Activated CD8-positive, alpha-beta T cell treated with anti-CD3 and anti-CD28 coated beads for 36 hours (primary cell): ENCODE results near the gene APAF1. TPM values are rescaled to one million over a fixed set of nuclear protein-coding genes. Genes with fewer than 3 reads are reported as not detected.

Experiments
- ATAC-seq: fragments of 200-7000 bp; cut with Tn5 transposase; one replicate; pipeline ENCODE4 v1.10.0; 2021; ENCODE audit warnings: mild to moderate bottlenecking, moderate library complexity
- CTCF ChIA-PET: fragments of 350-600 bp; sonication (Branson Sonifier 250); formaldehyde crosslinking; loops from one replicate; lab custom pipeline; 2021; ENCODE audit warnings: antibody characterized with exemption; lab: Charles Lee
- POLR2A ChIA-PET: fragments of 350-600 bp; sonication (Branson Sonifier 250); formaldehyde crosslinking; loops from one replicate; lab custom pipeline; 2021; ENCODE audit warnings: antibody characterized with exemption; lab: Charles Lee
- DNase-seq: peaks from one replicate; pipeline ENCODE4 v3.0.0-alpha.2; 2020
- H3K27ac Mint-ChIP-seq: one replicate; pipeline ENCODE4 v1.8.0; 2021; ENCODE audit warnings: mild to moderate bottlenecking, mixed read lengths
- H3K27me3 Mint-ChIP-seq: one replicate; pipeline ENCODE4 v1.8.0; 2021; ENCODE audit warnings: mixed read lengths
- H3K36me3 Mint-ChIP-seq: one replicate; pipeline ENCODE4 v1.8.0; 2021; ENCODE audit warnings: low read depth, mixed read lengths
- H3K4me1 Mint-ChIP-seq: one replicate; pipeline ENCODE4 v1.8.0; 2021; ENCODE audit warnings: low read depth, mixed read lengths
- H3K4me3 Mint-ChIP-seq: one replicate; pipeline ENCODE4 v1.8.0; 2021; ENCODE audit warnings: mild to moderate bottlenecking, moderate library complexity, mixed read lengths
- H3K9me3 Mint-ChIP-seq: one replicate; pipeline ENCODE4 v1.8.0; 2021; ENCODE audit warnings: mixed read lengths
- CTCF ChIP-seq: fragments of 200-600 bp; IDR thresholded peaks from one replicate; pipeline ENCODE4 v1.8.0; 2022; ENCODE audit warnings: antibody characterized with exemption, mild to moderate bottlenecking
- intact Hi-C: fragments of 100-400 bp; cut with micrococcal nuclease; formaldehyde crosslinking; loops from one replicate; pipeline ENCODE4 v1.10.0; 2022
- total RNA-seq, 2 experiments: library from RNA; stranded (reverse); gene quantifications; one replicate each; pipeline ENCODE4 v1.2.3, GENCODE V29; 2021

APAF1 gene
- total RNA-seq, 2 experiments from 2014 or later: 14.3 to 17.9 TPM

- ATAC-seq (no peak), DNase-seq (no peak)
- H3K4me3 Mint-ChIP-seq: no peak overlapping the region
- no peaks in the 10 kb centered on the region for H3K36me3 Mint-ChIP-seq
- no peak overlapping the region for H3K27ac Mint-ChIP-seq
- POLR2A ChIA-PET: no interaction called here
- no peaks in the 10 kb centered on the region for H3K9me3 Mint-ChIP-seq
- CTCF ChIA-PET: no interaction called here
- no peak for TF ChIP-seq CTCF
- H3K27me3 Mint-ChIP-seq: no peaks in the 10 kb centered on the region
- H3K4me1 Mint-ChIP-seq: peaks cover 3% of the 10 kb centered on the region
- intact Hi-C loops: no loop called here
Observed at GRCh38 chr12:98757455-98757854, 112.4 kb downstream of the APAF1 start.

- Mint-ChIP-seq H3K9me3 (no peaks in the 10 kb centered on the region), H3K4me1 (peaks cover 3% of the 10 kb centered on the region), H3K4me3 (no peak overlapping the region), H3K27ac (no peak overlapping the region), H3K27me3 (no peaks in the 10 kb centered on the region), H3K36me3 (no peaks in the 10 kb centered on the region)
- DNase-seq: no peak
- ChIA-PET CTCF (no interaction called here), POLR2A (no interaction called here)
- ATAC-seq: no peak
- no peak for TF ChIP-seq CTCF
- intact Hi-C loops: no loop called here
Observed at GRCh38 chr12:98758331-98758730, 113.2 kb downstream of the APAF1 start.

- ChIA-PET CTCF (no interaction called here), POLR2A (interaction anchor here (0.8 kb wide), 1 partner anchor 621 kb away, joined by 3 read pairs; no protein-coding TSS in a partner anchor)
- H3K4me3 Mint-ChIP-seq: no peak overlapping the region
- no peak overlapping the region for H3K27ac Mint-ChIP-seq
- no peak for TF ChIP-seq CTCF
- intact Hi-C loops: no loop called here
- no peaks in the 10 kb centered on the region for H3K4me1 Mint-ChIP-seq
- ATAC-seq: no peak
- no peak for DNase-seq
- H3K27me3 Mint-ChIP-seq: no peaks in the 10 kb centered on the region
- no peaks in the 10 kb centered on the region for H3K36me3 Mint-ChIP-seq
- H3K9me3 Mint-ChIP-seq: no peaks in the 10 kb centered on the region
Observed at GRCh38 chr12:98763656-98764055, 118.6 kb downstream of the APAF1 start.

GRCh38 chr12:98767248-98767647 is 122.2 kb downstream of the APAF1 start:
- no peaks in the 10 kb centered on the region for H3K27me3 Mint-ChIP-seq
- H3K27ac Mint-ChIP-seq: no peak overlapping the region
- CTCF ChIA-PET: no interaction called here
- intact Hi-C loops: no loop called here
- TF ChIP-seq CTCF: no peak
- peaks cover 2% of the 10 kb centered on the region for H3K9me3 Mint-ChIP-seq
- peaks cover 2% of the 10 kb centered on the region for H3K4me1 Mint-ChIP-seq
- H3K36me3 Mint-ChIP-seq: no peaks in the 10 kb centered on the region
- POLR2A ChIA-PET: no interaction called here
- ATAC-seq (no peak), DNase-seq (no peak)
- H3K4me3 Mint-ChIP-seq: no peak overlapping the region

GRCh38 chr12:98769068-98769467 is 124.0 kb downstream of the APAF1 start:
- TF ChIP-seq CTCF: no peak
- peaks cover 3% of the 10 kb centered on the region for H3K9me3 Mint-ChIP-seq
- DNase-seq (no peak), ATAC-seq (no peak)
- intact Hi-C loops: no loop called here
- CTCF ChIA-PET: interaction anchor here (0.6 kb wide), 1 partner anchor 44 kb away, joined by 3 read pairs; no protein-coding TSS in a partner anchor
- no peaks in the 10 kb centered on the region for H3K36me3 Mint-ChIP-seq
- no peak overlapping the region for H3K4me3 Mint-ChIP-seq
- H3K27me3 Mint-ChIP-seq: no peaks in the 10 kb centered on the region
- peaks cover 3% of the 10 kb centered on the region for H3K4me1 Mint-ChIP-seq
- POLR2A ChIA-PET: no interaction called here
- no peak overlapping the region for H3K27ac Mint-ChIP-seq
